Psoas muscle (tissue), 8 donors: ENCODE data around the gene RAF1. TPM values are rescaled to one million over a fixed set of nuclear protein-coding genes. Genes with fewer than 3 reads are reported as not detected.

ENCODE experiments used
- ATAC-seq, 4 donors: fragments of 200-7000 bp; cut with Tn5 transposase; one replicate each; pipeline ENCODE4 v1.9.1; 2020; ENCODE audit warnings: moderate library complexity in 3 of 4, mild to moderate bottlenecking in 2 of 4
- DNase-seq, 2 donors: peaks; one replicate each; pipeline ENCODE4 v3.0.0-alpha.2; 2020
- H3K27ac ChIP-seq: fragments of 200-600 bp; one replicate; pipeline ENCODE4 v1.8.0; 2022
- H3K27me3 ChIP-seq, 3 donors: fragments of 200-600 bp in 1 of 3; one replicate each; pipeline versions ENCODE4 v1.6.1 to v1.8.0; 2013 to 2022; ENCODE audit warnings: low read length in 2 of 3, mild to moderate bottlenecking in 2 of 3, moderate library complexity in 1 of 3; ENCODE audit not compliant: insufficient read depth in 3 of 3
- H3K36me3 ChIP-seq, 2 donors: fragments of 200-600 bp in 1 of 2; one replicate each; pipeline versions ENCODE4 v1.6.1 to v1.8.0; 2013 to 2022; ENCODE audit warnings: low read depth in 1 of 2, mild to moderate bottlenecking in 1 of 2, moderate library complexity in 1 of 2; ENCODE audit not compliant: insufficient read depth in 1 of 2
- H3K4me1 ChIP-seq: fragments of 200-600 bp; one replicate; pipeline ENCODE4 v1.8.0; 2022
- H3K4me3 ChIP-seq: fragments of 200-600 bp; one replicate; pipeline ENCODE4 v1.8.0; 2022; ENCODE audit warnings: mild to moderate bottlenecking
- H3K9me3 ChIP-seq: fragments of 200-600 bp; one replicate; pipeline ENCODE4 v1.8.0; 2022
- WGBS, 3 donors: extraction: QIAGEN DNeasy Blood & Tissue Kit; methylation state at CpG; one replicate each; pipeline versions ENCODE4 v1.1.6 to v1.1.7; 2013; 5-methylcytosine and 5-hydroxymethylcytosine counted together
- intact Hi-C, 2 donors: fragments of 100-400 bp; cut with DNase I; formaldehyde crosslinking; loops; one replicate each; pipeline versions ENCODE4 v1.11.0 to v1.14.2; 2022
- polyA plus RNA-seq, 3 donors: library from polyadenylated mRNA; stranded (reverse); fragments of 200-250 nt; gene quantifications; one replicate each; pipeline ENCODE4 v1.2.3, GENCODE V29; 2013
- total RNA-seq, 4 donors: library from RNA; stranded (reverse); fragmentation: NEBNext Ultra II Directional in 2 of 4; extraction: Animal tissue kit (Norgen Biotek cat#: 25700) in 2 of 4; gene quantifications; one replicate each; pipeline versions ENCODE4 v1.2.1 to v1.2.4, GENCODE V29; 2021 to 2023
- TF ChIP-seq, protein P1 (sequence below): fragments of 200-600 bp; IDR thresholded peaks from one replicate; pipeline ENCODE4 v1.8.0; 2022; ENCODE audit warnings: antibody characterized with exemption
- donor health status: healthy with polysubstance abuse.
- donor health status: DM: no; HTN: no; CAD: no; lungs with moderate emphysema.
- donor health status: Bipolar disorder and iron deficiency.
- donor health status: healthy.
- donor health status: DM: yes; HTN: yes; CAD: no.
- donor health status: DM: no; HTN: no; CAD: no.
- donor health status: DM: no; HTN: no; CAD: no.
- donor health status: DM: yes; HTN: yes; CAD: no.

RAF1 gene
- total and polyA plus RNA-seq, 7 donors, result 87.2 to 391 (median 155) TPM

DNA sequence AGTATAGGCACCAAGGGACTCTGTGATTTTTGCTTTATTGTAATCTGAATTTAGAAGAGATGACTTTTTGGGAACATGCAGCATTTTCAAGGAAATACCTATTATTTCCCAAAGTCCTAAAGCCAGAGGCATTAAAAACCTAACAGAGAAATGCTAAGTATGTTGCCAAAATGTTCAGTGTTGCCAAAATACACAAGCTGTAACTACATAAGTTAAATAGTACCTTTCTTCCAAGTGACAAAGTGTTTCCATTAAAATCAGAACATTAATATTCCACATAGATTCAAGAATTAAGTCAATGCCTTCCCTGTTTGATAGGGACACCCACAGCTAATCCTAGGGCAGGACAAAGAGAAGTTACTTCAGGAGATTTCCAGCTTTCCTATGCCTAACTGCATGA lies 65.0 kb downstream of the RAF1 start:
- H3K9me3 ChIP-seq, result no peaks in the 10 kb centered on the region
- intact Hi-C loops, result no loop called here
- H3K36me3 ChIP-seq, result peaks cover 11 to 99% of the 10 kb centered on the region in 2 donors
- TF ChIP-seq, protein P1, sequence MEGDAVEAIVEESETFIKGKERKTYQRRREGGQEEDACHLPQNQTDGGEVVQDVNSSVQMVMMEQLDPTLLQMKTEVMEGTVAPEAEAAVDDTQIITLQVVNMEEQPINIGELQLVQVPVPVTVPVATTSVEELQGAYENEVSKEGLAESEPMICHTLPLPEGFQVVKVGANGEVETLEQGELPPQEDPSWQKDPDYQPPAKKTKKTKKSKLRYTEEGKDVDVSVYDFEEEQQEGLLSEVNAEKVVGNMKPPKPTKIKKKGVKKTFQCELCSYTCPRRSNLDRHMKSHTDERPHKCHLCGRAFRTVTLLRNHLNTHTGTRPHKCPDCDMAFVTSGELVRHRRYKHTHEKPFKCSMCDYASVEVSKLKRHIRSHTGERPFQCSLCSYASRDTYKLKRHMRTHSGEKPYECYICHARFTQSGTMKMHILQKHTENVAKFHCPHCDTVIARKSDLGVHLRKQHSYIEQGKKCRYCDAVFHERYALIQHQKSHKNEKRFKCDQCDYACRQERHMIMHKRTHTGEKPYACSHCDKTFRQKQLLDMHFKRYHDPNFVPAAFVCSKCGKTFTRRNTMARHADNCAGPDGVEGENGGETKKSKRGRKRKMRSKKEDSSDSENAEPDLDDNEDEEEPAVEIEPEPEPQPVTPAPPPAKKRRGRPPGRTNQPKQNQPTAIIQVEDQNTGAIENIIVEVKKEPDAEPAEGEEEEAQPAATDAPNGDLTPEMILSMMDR, result no peak
- no peaks in the 10 kb centered on the region for H3K27me3 ChIP-seq
- DNase-seq (no peak), ATAC-seq (no peak)
- no peak overlapping the region for H3K4me3 ChIP-seq
- H3K27ac ChIP-seq, result no peak overlapping the region
- no peaks in the 10 kb centered on the region for H3K4me1 ChIP-seq

DNA sequence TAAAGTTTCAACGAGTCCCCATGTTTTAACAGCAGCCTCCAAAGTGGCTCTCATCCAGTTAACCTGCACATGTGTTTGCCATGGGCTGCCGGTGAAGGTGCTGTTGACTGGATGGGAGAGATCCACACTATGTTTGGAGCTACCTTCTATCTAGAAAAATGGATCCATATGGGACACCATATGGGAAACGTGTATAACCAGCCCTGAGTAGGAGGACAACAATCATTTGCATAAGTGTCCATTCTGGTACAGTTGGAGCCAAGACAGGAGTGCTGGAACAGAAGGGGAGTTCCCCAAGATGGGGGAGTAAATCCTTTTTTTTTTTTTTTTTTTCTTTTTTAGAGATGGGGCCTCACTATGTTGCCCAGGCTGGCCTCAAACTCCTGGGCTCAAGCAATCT lies 70.4 kb downstream of the RAF1 start:
- no peaks in the 10 kb centered on the region for H3K27me3 ChIP-seq
- H3K4me3 ChIP-seq, result no peak overlapping the region
- TF ChIP-seq, protein P1, result no peak
- H3K27ac ChIP-seq, result no peak overlapping the region
- 88 to 92% (median 88%) methylated on average over 3 of the region's 3 CpGs for WGBS, 3 donors
- H3K9me3 ChIP-seq, result no peaks in the 10 kb centered on the region
- H3K4me1 ChIP-seq, result peaks cover 11% of the 10 kb centered on the region
- no peak for DNase-seq
- ATAC-seq, result no peak
- intact Hi-C loops, result no loop called here
- H3K36me3 ChIP-seq, result peaks cover 8 to 100% of the 10 kb centered on the region in 2 donors

DNA sequence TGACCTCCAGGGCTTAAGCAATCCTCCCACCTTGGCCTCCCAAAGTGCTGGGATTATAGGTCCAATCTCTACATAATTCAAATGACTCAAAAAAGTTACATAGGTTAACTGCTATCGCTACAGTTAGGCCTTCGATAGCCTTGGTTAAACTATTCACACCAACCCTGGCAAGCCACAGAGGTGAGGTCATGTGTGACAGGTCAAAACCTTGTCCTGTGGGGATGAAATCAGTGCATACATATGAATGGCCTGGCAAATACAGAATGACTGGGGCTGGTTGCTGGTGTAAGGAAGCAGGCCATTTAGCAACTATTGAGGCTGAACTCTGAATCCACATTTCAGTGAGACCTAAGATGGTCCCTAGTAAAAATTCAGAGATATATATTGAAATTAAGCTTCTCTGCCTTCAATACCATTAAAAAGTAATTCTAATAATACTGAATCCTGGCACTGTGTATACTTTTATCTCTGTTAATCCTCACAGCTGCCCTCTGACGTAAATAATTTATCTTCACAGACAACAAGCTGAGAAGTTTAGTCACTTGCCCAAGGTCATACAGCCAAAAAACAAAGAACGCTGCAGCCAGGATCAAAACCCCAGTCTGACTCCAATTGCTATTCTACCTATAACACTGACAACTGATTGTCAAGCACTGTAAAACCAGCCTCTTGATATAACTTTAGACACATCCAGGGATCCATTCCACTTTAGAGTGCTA lies 71.8 kb downstream of the RAF1 start:
- H3K27ac ChIP-seq, result peak overlapping the region; percentile 50
- DNase-seq, result no peak
- H3K4me1 ChIP-seq, result peaks cover 14% of the 10 kb centered on the region
- no peak overlapping the region for H3K4me3 ChIP-seq
- TF ChIP-seq, protein P1, result no peak
- ATAC-seq, result peak in 1 of 4 donors; percentile 22
- 65 to 74% (median 66%) methylated on average over 4 of the region's 4 CpGs for WGBS, 3 donors
- intact Hi-C loops, result no loop called here
- no peaks in the 10 kb centered on the region for H3K9me3 ChIP-seq
- peaks cover 8 to 100% of the 10 kb centered on the region in 2 donors for H3K36me3 ChIP-seq
- H3K27me3 ChIP-seq, result no peaks in the 10 kb centered on the region

DNA sequence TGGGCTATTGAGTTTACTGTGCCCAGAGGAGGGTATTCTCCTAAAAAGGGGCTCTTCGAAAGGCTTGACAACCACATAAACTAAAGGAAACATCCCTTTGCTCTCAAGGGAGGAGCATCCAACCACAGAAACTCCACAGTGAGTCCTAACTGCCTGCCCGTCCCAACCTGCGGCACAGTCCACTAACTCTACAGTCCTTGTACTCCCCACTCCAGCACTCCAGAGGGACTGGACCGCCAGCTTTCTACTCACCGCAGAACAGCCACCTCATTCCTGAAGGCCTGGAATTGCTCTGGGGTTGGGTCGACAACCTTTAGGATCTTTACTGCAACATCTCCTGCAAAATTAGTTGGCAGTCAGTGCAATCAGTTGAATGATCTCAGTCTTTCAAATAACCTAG lies 72.5 kb downstream of the RAF1 start:
- Histone ChIP-seq H3K27ac (no peak overlapping the region), H3K4me3 (no peak overlapping the region), H3K27me3 (no peaks in the 10 kb centered on the region), H3K4me1 (peaks cover 21% of the 10 kb centered on the region), H3K36me3 (peaks cover 8 to 98% of the 10 kb centered on the region in 2 donors), H3K9me3 (no peaks in the 10 kb centered on the region)
- ATAC-seq, result no peak
- 96 to 98% (median 97%) methylated on average over 6 of the region's 6 CpGs for WGBS, 3 donors
- no peak for DNase-seq
- TF ChIP-seq, protein P1, result no peak
- intact Hi-C loops, result no loop called here

DNA sequence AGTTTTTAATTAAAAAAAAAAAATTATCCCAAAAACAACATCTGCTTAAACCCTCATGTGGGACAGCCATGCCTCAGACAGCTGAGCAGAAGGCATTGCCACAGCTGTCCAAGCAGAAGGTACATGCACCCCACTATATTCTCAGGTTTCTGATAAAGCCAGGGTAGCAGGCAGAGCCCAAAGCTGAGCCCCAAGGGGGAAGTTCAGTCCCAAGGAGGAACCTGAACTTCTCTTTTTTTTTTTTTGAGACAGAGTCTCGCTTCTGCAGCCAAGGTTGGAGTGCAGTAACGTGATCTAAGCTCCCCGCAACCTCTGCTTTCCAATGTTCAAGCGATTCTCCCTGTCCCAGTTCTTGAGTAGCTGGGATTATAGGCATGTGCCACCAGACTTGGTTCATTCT lies 73.8 kb downstream of the RAF1 start:
- no peak for DNase-seq
- no peak overlapping the region for H3K27ac ChIP-seq

More for the DNA sequence above, 73.8 kb downstream of the RAF1 start:
- H3K4me1 ChIP-seq, result peaks cover 24% of the 10 kb centered on the region
- intact Hi-C loops, result no loop called here
- TF ChIP-seq, protein P1, result no peak
- no peak for ATAC-seq
- H3K4me3 ChIP-seq, result no peak overlapping the region
- no peaks in the 10 kb centered on the region for H3K27me3 ChIP-seq
- 53% methylated on average over 2 of the region's 4 CpGs; no CpG with 5 or more reads in 2 of the 3 donors for WGBS, 3 donors
- no peaks in the 10 kb centered on the region for H3K9me3 ChIP-seq
- peaks cover 4 to 98% of the 10 kb centered on the region in 2 donors for H3K36me3 ChIP-seq
